GM12891 (cell line): ENCODE measurements around the gene ATG5.

ENCODE experiments used
- PAX5 ChIP-seq: IDR thresholded peaks from 2 replicates; pipeline ENCODE4 v1.6.1; 2011; ENCODE audit warnings: low read length, moderate library complexity, mild to moderate bottlenecking; ENCODE audit not compliant: insufficient read depth, severe bottlenecking
- POLR2A ChIP-seq: IDR thresholded peaks from 2 replicates; pipeline ENCODE4 v1.6.1; 2011; ENCODE audit warnings: low read depth, low read length, control low read depth
- POLR2AphosphoS5 ChIP-seq: IDR thresholded peaks from 2 replicates; pipeline ENCODE4 v1.6.1; 2011; ENCODE audit warnings: low read depth, low read length, control low read depth
- POU2F2 ChIP-seq: IDR thresholded peaks from 2 replicates; pipeline ENCODE4 v1.6.1; 2011; ENCODE audit warnings: low read depth, mild to moderate bottlenecking, control low read depth, low read length, moderate library complexity
- SPI1 ChIP-seq: IDR thresholded peaks from 2 replicates; pipeline ENCODE4 v1.6.1; 2011; ENCODE audit warnings: low read depth, low read length, control low read depth
- TAF1 ChIP-seq: IDR thresholded peaks from 2 replicates; pipeline ENCODE4 v1.6.1; 2011; ENCODE audit warnings: low read depth, low read length, control low read depth

DNA sequence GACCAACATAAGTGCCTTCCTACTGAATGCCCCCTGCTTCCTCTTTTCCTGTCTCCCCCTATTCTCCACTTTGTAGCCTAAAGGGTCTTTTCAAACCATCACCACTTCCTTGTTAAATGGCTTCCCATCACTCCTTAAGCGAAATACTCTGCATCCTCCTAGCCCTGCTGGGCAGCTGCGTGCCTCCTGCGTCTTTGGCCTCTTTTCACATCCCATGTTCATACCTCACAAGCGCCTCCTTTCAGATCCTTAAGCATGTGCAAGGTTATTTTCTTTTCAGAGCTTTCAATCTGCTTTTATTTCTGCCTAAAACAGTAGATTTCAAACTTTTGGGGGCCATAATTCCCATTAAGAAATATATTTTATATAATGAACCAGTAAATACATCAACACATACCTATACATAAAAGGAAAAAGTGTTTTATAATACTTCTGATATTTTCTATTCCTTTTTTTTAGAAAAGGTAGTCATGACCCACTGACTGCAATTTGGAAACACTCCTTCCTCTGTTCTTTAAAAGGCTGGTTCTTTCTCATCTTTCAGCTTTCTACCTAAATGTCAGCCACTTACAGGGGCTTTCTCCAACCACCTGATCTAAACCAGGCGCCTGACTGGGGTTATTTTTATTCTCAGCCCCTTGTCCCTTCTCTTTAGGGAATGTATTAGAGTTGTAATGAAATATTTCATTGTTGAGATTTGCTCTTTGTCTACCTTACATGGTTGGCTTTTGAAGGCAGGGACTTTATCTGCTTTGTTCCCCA lies 155.3 kb downstream of the ATG5 start:
- TF ChIP-seq POLR2AphosphoS5 (no peak), POLR2A (no peak), POU2F2 (no peak), TAF1 (no peak), SPI1 (no peak), PAX5 (no peak)
